ENCODE data around the gene MMP15. TPM values are rescaled to one million over a fixed set of nuclear protein-coding genes. Genes with fewer than 3 reads are reported as not detected.

Gene MMP15
- total and polyA plus RNA-seq, 4 donors = 7.0 to 38.8 (median 21.4) TPM

DNA sequence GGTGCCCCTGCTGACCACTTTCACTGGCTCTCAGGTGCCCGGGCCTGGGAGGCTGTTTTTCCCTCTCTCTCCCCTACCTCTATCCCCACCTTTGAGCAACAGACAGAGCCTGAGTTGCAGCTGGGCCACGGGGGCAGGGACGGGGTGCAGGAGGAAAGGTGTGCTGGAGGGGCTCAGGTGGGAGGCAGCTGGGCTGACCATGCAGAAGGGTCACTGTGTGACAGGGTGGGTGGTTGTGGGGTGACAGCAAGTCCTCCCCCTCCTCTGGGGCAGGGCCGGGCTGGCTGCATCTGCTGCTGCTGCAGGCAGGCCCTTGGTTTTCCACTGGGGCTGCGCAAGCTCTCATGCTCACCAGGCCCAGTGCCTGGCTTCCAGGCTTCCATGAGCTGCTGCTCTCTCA lies 31.7 kb upstream of the MMP15 start:
- TF ChIP-seq NR2F2 (IDR thresholded peaks at IDR 0.05) = no peak
- no peak for TF ChIP-seq SP1 (IDR thresholded peaks at IDR 0.05)
- TF ChIP-seq RXRA (IDR thresholded peaks at IDR 0.05) = no peak
- TF ChIP-seq FOXA2 (IDR thresholded peaks at IDR 0.05) = no peak
- TF ChIP-seq, protein P1, sequence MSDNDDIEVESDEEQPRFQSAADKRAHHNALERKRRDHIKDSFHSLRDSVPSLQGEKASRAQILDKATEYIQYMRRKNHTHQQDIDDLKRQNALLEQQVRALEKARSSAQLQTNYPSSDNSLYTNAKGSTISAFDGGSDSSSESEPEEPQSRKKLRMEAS (IDR thresholded peaks at IDR 0.05) = no peak
- no peak for TF ChIP-seq RAD21 (IDR thresholded peaks at IDR 0.05)
- TF ChIP-seq YY1 (IDR thresholded peaks at IDR 0.05) = no peak
- no peak for TF ChIP-seq HNF4A (conservative IDR thresholded peaks at IDR 0.05)
- no peak for TF ChIP-seq HNF4G (IDR thresholded peaks at IDR 0.05)
- TF ChIP-seq, protein P2, sequence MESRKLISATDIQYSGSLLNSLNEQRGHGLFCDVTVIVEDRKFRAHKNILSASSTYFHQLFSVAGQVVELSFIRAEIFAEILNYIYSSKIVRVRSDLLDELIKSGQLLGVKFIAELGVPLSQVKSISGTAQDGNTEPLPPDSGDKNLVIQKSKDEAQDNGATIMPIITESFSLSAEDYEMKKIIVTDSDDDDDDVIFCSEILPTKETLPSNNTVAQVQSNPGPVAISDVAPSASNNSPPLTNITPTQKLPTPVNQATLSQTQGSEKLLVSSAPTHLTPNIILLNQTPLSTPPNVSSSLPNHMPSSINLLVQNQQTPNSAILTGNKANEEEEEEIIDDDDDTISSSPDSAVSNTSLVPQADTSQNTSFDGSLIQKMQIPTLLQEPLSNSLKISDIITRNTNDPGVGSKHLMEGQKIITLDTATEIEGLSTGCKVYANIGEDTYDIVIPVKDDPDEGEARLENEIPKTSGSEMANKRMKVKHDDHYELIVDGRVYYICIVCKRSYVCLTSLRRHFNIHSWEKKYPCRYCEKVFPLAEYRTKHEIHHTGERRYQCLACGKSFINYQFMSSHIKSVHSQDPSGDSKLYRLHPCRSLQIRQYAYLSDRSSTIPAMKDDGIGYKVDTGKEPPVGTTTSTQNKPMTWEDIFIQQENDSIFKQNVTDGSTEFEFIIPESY (IDR thresholded peaks at IDR 0.05) = no peak
- TF ChIP-seq TAF1 (conservative IDR thresholded peaks at IDR 0.05) = no peak
- no peak for TF ChIP-seq FOXA1 (IDR thresholded peaks at IDR 0.05)
- TF ChIP-seq, protein P3, sequence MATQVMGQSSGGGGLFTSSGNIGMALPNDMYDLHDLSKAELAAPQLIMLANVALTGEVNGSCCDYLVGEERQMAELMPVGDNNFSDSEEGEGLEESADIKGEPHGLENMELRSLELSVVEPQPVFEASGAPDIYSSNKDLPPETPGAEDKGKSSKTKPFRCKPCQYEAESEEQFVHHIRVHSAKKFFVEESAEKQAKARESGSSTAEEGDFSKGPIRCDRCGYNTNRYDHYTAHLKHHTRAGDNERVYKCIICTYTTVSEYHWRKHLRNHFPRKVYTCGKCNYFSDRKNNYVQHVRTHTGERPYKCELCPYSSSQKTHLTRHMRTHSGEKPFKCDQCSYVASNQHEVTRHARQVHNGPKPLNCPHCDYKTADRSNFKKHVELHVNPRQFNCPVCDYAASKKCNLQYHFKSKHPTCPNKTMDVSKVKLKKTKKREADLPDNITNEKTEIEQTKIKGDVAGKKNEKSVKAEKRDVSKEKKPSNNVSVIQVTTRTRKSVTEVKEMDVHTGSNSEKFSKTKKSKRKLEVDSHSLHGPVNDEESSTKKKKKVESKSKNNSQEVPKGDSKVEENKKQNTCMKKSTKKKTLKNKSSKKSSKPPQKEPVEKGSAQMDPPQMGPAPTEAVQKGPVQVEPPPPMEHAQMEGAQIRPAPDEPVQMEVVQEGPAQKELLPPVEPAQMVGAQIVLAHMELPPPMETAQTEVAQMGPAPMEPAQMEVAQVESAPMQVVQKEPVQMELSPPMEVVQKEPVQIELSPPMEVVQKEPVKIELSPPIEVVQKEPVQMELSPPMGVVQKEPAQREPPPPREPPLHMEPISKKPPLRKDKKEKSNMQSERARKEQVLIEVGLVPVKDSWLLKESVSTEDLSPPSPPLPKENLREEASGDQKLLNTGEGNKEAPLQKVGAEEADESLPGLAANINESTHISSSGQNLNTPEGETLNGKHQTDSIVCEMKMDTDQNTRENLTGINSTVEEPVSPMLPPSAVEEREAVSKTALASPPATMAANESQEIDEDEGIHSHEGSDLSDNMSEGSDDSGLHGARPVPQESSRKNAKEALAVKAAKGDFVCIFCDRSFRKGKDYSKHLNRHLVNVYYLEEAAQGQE (IDR thresholded peaks at IDR 0.05) = no peak
- no peak for TF ChIP-seq JUND (IDR thresholded peaks at IDR 0.05)
- TF ChIP-seq, protein P4, sequence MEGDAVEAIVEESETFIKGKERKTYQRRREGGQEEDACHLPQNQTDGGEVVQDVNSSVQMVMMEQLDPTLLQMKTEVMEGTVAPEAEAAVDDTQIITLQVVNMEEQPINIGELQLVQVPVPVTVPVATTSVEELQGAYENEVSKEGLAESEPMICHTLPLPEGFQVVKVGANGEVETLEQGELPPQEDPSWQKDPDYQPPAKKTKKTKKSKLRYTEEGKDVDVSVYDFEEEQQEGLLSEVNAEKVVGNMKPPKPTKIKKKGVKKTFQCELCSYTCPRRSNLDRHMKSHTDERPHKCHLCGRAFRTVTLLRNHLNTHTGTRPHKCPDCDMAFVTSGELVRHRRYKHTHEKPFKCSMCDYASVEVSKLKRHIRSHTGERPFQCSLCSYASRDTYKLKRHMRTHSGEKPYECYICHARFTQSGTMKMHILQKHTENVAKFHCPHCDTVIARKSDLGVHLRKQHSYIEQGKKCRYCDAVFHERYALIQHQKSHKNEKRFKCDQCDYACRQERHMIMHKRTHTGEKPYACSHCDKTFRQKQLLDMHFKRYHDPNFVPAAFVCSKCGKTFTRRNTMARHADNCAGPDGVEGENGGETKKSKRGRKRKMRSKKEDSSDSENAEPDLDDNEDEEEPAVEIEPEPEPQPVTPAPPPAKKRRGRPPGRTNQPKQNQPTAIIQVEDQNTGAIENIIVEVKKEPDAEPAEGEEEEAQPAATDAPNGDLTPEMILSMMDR (IDR thresholded peaks at IDR 0.05; ENCODE audit: low read depth, low read length, missing input control) = no peak
- H3K4me1 ChIP-seq (ENCODE audit: control insufficient read depth in 4 of 4, insufficient read depth in 4 of 4, low read length in 3 of 4) = peaks cover 0 to under 1% (median 0%) of the 10 kb centered on the region in 4 donors
- no peak overlapping the region for H3K4me3 ChIP-seq (ENCODE audit: low read depth in 1 of 3, low read length in 3 of 3)
- DNase-seq (ENCODE audit: low spot score) = no peak
- 95% methylated on average over 5 of the region's 5 CpGs for WGBS
- H3K27ac ChIP-seq (ENCODE audit: low read depth in 1 of 2, low read length in 2 of 2) = no peak overlapping the region
- H3K9me3 ChIP-seq (ENCODE audit: control insufficient read depth in 4 of 4, low read length in 3 of 4) = no peaks in the 10 kb centered on the region
- H3K27me3 ChIP-seq (ENCODE audit: control insufficient read depth in 4 of 4, insufficient read depth in 4 of 4, low read length in 3 of 4) = no peaks in the 10 kb centered on the region
- no peak overlapping the region for H3K9ac ChIP-seq (ENCODE audit: low read depth in 1 of 2, low read length in 2 of 2)
- H3K36me3 ChIP-seq (ENCODE audit: control insufficient read depth in 4 of 4, insufficient read depth in 3 of 4, low read depth in 1 of 4, low read length in 3 of 4) = peaks cover 4 to 25% (median 11%) of the 10 kb centered on the region in 4 donors

DNA sequence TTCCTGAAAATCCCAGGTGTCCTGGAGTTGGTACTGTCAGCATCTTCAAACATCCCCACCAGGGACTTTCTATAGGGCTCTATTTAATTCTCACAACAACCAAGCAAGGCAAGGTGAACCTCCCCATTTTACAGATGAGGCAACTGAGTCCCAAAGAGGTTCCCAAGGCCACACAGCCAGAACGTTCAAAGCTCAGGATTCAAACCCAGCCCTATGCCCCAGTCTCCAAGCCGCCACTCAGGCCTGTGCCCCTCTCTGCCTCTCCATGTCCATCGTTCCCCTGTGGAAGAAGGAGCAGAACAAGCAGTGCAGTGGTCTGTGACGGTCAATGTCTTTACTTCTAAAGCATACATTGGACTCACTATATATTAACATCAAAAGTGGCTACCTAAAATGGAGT lies 31.2 kb upstream of the MMP15 start:
- 96% methylated on average over 4 of the region's 4 CpGs for WGBS
- no peak overlapping the region for H3K27ac ChIP-seq (ENCODE audit: low read depth in 1 of 2, low read length in 2 of 2)
- TF ChIP-seq GABPA (IDR thresholded peaks at IDR 0.05 in 1 of 2, conservative IDR thresholded peaks at IDR 0.05 in 1 of 2) (no peak), YY1 (IDR thresholded peaks at IDR 0.05) (no peak), RXRA (IDR thresholded peaks at IDR 0.05) (no peak), JUND (IDR thresholded peaks at IDR 0.05) (no peak), NR2F2 (IDR thresholded peaks at IDR 0.05) (no peak)
- peaks cover under 1 to 5% (median 4%) of the 10 kb centered on the region in 4 donors for H3K4me1 ChIP-seq (ENCODE audit: control insufficient read depth in 4 of 4, insufficient read depth in 4 of 4, low read length in 3 of 4)
- no peak overlapping the region for H3K9ac ChIP-seq (ENCODE audit: low read depth in 1 of 2, low read length in 2 of 2)
- no peak for DNase-seq (ENCODE audit: low spot score)
- no peaks in the 10 kb centered on the region for H3K27me3 ChIP-seq (ENCODE audit: control insufficient read depth in 4 of 4, insufficient read depth in 4 of 4, low read length in 3 of 4)
- H3K4me3 ChIP-seq (ENCODE audit: low read depth in 1 of 3, low read length in 3 of 3) = no peak overlapping the region
- no peaks in the 10 kb centered on the region for H3K9me3 ChIP-seq (ENCODE audit: control insufficient read depth in 4 of 4, low read length in 3 of 4)
- H3K36me3 ChIP-seq (ENCODE audit: control insufficient read depth in 4 of 4, insufficient read depth in 3 of 4, low read depth in 1 of 4, low read length in 3 of 4) = peaks cover 4 to 25% (median 11%) of the 10 kb centered on the region in 4 donors

Data from liver (tissue), 9 donors.